Stimulated activated memory B cell treated with anti-CD40 and anti-IgM and Interleukin-4, amounts not matched to agents 10 μg/mL and 1 μg/mL and 100 μg/mL, for 72 hours (primary cell): ENCODE data around the gene PNCK.
"Not testable (repeated sequence)": the region's sequence is repeated elsewhere in the genome, so short reads cannot be mapped to it uniquely, and the experiment has no call there.

Source experiments
- ATAC-seq: fragments of 150-1000 bp; cut with Tn5 transposase; 2 replicates; pipeline ENCODE4 v1.10.0; 2021
- H3K27ac Mint-ChIP-seq: one replicate; pipeline ENCODE4 v1.8.0; 2022; ENCODE audit warnings: mild to moderate bottlenecking, mixed read lengths
- H3K27me3 Mint-ChIP-seq: one replicate; pipeline ENCODE4 v1.8.0; 2022; ENCODE audit warnings: mixed read lengths
- H3K36me3 Mint-ChIP-seq: one replicate; pipeline ENCODE4 v1.8.0; 2022; ENCODE audit warnings: mixed read lengths
- H3K4me1 Mint-ChIP-seq: one replicate; pipeline ENCODE4 v1.8.0; 2022; ENCODE audit warnings: mixed read lengths
- H3K4me3 Mint-ChIP-seq: one replicate; pipeline ENCODE4 v1.8.0; 2022; ENCODE audit warnings: mild to moderate bottlenecking, moderate library complexity, mixed read lengths
- H3K9me3 Mint-ChIP-seq: one replicate; pipeline ENCODE4 v1.8.0; 2022; ENCODE audit warnings: mixed read lengths

PNCK gene

GRCh38 chrX:153702336-153703035, 28.9 kb upstream of the PNCK start:
- Mint-ChIP-seq H3K4me3 (no peak overlapping the region), H3K27ac (no peak overlapping the region), H3K27me3 (no peaks in the 10 kb centered on the region), H3K9me3 (no peaks in the 10 kb centered on the region), H3K4me1 (peaks cover 6% of the 10 kb centered on the region), H3K36me3 (peaks cover 47% of the 10 kb centered on the region)
- no peak for ATAC-seq

- H3K4me3 Mint-ChIP-seq, result no peak overlapping the region
- H3K4me1 Mint-ChIP-seq, result peaks cover 5% of the 10 kb centered on the region
- no peaks in the 10 kb centered on the region for H3K9me3 Mint-ChIP-seq
- no peaks in the 10 kb centered on the region for H3K27me3 Mint-ChIP-seq
- H3K27ac Mint-ChIP-seq, result no peak overlapping the region
- H3K36me3 Mint-ChIP-seq, result peaks cover 50% of the 10 kb centered on the region
- ATAC-seq, result no peak
Observed at GRCh38 chrX:153701706-153702105, 28.1 kb upstream of the PNCK start.

GRCh38 chrX:153700967-153701366, 27.4 kb upstream of the PNCK start:
- no peak for ATAC-seq
- no peaks in the 10 kb centered on the region for H3K27me3 Mint-ChIP-seq
- H3K4me1 Mint-ChIP-seq, result no peaks in the 10 kb centered on the region
- no peaks in the 10 kb centered on the region for H3K9me3 Mint-ChIP-seq
- no peak overlapping the region for H3K4me3 Mint-ChIP-seq
- peaks cover 45% of the 10 kb centered on the region for H3K36me3 Mint-ChIP-seq
- H3K27ac Mint-ChIP-seq, result no peak overlapping the region

- Mint-ChIP-seq H3K4me3 (no peak overlapping the region), H3K4me1 (no peaks in the 10 kb centered on the region), H3K27ac (no peak overlapping the region), H3K27me3 (no peaks in the 10 kb centered on the region), H3K9me3 (no peaks in the 10 kb centered on the region), H3K36me3 (peaks cover 45% of the 10 kb centered on the region)
- ATAC-seq, result no peak
Observed at GRCh38 chrX:153700376-153700945, 26.8 kb upstream of the PNCK start.

GRCh38 chrX:153699784-153700371, 26.3 kb upstream of the PNCK start:
- not testable (repeated sequence) for H3K9me3 Mint-ChIP-seq, H3K27me3 Mint-ChIP-seq, H3K4me3 Mint-ChIP-seq, H3K4me1 Mint-ChIP-seq, ATAC-seq, H3K27ac Mint-ChIP-seq
- peaks cover 45% of the 10 kb centered on the region for H3K36me3 Mint-ChIP-seq

GRCh38 chrX:153699210-153699783, 25.7 kb upstream of the PNCK start:
- H3K27me3 Mint-ChIP-seq, H3K4me3 Mint-ChIP-seq, H3K9me3 Mint-ChIP-seq, ATAC-seq, H3K27ac Mint-ChIP-seq, H3K4me1 Mint-ChIP-seq: not testable (repeated sequence)
- peaks cover 46% of the 10 kb centered on the region for H3K36me3 Mint-ChIP-seq

- Mint-ChIP-seq H3K4me3 (no peak overlapping the region), H3K36me3 (peaks cover 43% of the 10 kb centered on the region), H3K9me3 (no peaks in the 10 kb centered on the region), H3K4me1 (no peaks in the 10 kb centered on the region), H3K27me3 (no peaks in the 10 kb centered on the region), H3K27ac (no peak overlapping the region)
- no peak for ATAC-seq
Observed at GRCh38 chrX:153697924-153698865, 24.6 kb upstream of the PNCK start.

GRCh38 chrX:153696986-153697722, 23.5 kb upstream of the PNCK start:
- not testable (repeated sequence) for H3K4me3 Mint-ChIP-seq, H3K27me3 Mint-ChIP-seq, H3K9me3 Mint-ChIP-seq, H3K27ac Mint-ChIP-seq, ATAC-seq, H3K4me1 Mint-ChIP-seq
- peaks cover 37% of the 10 kb centered on the region for H3K36me3 Mint-ChIP-seq

- H3K9me3 Mint-ChIP-seq, H3K27me3 Mint-ChIP-seq, ATAC-seq, H3K4me1 Mint-ChIP-seq, H3K27ac Mint-ChIP-seq, H3K4me3 Mint-ChIP-seq: not testable (repeated sequence)
- peaks cover 37% of the 10 kb centered on the region for H3K36me3 Mint-ChIP-seq
Observed at GRCh38 chrX:153696538-153696937, 22.9 kb upstream of the PNCK start.

- no peak for ATAC-seq
- H3K27me3 Mint-ChIP-seq, result no peaks in the 10 kb centered on the region
- H3K36me3 Mint-ChIP-seq, result peaks cover 37% of the 10 kb centered on the region
- no peak overlapping the region for H3K4me3 Mint-ChIP-seq
- H3K27ac Mint-ChIP-seq, result no peak overlapping the region
- no peaks in the 10 kb centered on the region for H3K9me3 Mint-ChIP-seq
- H3K4me1 Mint-ChIP-seq, result no peaks in the 10 kb centered on the region
Observed at GRCh38 chrX:153696100-153696499, 22.5 kb upstream of the PNCK start.

- H3K27me3 Mint-ChIP-seq, result peaks cover 9% of the 10 kb centered on the region
- H3K4me3 Mint-ChIP-seq, result no peak overlapping the region
- no peaks in the 10 kb centered on the region for H3K9me3 Mint-ChIP-seq
- ATAC-seq, result no peak
- no peak overlapping the region for H3K27ac Mint-ChIP-seq
- H3K4me1 Mint-ChIP-seq, result no peaks in the 10 kb centered on the region
- peaks cover 27% of the 10 kb centered on the region for H3K36me3 Mint-ChIP-seq
Observed at GRCh38 chrX:153694687-153695270, 21.2 kb upstream of the PNCK start.

- H3K4me1 Mint-ChIP-seq, H3K4me3 Mint-ChIP-seq, H3K27me3 Mint-ChIP-seq, H3K9me3 Mint-ChIP-seq, ATAC-seq, H3K27ac Mint-ChIP-seq: not testable (repeated sequence)
- peaks cover 27% of the 10 kb centered on the region for H3K36me3 Mint-ChIP-seq
Observed at GRCh38 chrX:153694256-153694655, 20.6 kb upstream of the PNCK start.

GRCh38 chrX:153693216-153694086, 19.8 kb upstream of the PNCK start:
- Mint-ChIP-seq H3K27ac (no peak overlapping the region), H3K4me1 (no peaks in the 10 kb centered on the region), H3K4me3 (no peak overlapping the region), H3K36me3 (peaks cover 23% of the 10 kb centered on the region), H3K27me3 (peaks cover 10% of the 10 kb centered on the region), H3K9me3 (no peaks in the 10 kb centered on the region)
- ATAC-seq, result no peak
